Stimulated activated CD4-positive, alpha-beta T cell treated with anti-CD3 and anti-CD28 coated beads, Interleukin-4, amount 100 ng/mL, for 24 hours (primary cell): ENCODE measurements around the gene YY1.
"Not testable (repeated sequence)": the region's sequence is repeated elsewhere in the genome, so short reads cannot be mapped to it uniquely, and the experiment has no call there.

Source experiments
- DNase-seq: peaks from one replicate; pipeline ENCODE4 v3.0.0-alpha.2; 2020

The YY1 gene

DNA sequence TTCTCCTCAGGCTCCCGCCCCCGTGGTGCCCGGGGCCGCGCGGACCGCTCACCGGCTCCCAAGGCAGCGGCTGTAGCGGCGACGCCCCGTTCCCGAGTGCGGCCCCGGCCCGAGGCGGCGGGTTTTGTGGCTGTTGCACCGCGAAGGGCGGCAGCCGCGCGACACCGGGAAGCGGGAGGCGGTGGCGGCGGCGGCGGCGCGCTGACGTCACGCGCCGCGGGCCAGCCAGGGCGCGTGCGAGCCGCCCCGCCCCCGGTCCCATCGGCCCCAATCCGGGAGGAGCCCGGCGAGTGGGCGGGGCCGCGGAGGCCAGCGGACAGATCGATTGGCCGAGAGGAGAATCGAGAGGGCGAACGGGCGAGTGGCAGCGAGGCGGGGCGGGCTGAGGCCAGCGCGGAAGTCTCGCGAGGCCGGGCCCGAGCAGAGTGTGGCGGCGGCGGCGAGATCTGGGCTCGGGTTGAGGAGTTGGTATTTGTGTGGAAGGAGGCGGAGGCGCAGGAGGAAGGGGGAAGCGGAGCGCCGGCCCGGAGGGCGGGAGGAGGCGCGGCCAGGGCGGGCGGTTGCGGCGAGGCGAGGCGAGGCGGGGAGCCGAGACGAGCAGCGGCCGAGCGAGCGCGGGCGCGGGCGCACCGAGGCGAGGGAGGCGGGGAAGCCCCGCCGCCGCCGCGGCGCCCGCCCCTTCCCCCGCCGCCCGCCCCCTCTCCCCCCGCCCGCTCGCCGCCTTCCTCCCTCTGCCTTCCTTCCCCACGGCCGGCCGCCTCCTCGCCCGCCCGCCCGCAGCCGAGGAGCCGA, at the start of gene YY1:
TSS of gene YY1 (plus strand) at position 726 of the 792 bp plus-strand sequence. CDS start 101 bp downstream, outside the sequence.
- DNase-seq, result peak; percentile 99

DNA sequence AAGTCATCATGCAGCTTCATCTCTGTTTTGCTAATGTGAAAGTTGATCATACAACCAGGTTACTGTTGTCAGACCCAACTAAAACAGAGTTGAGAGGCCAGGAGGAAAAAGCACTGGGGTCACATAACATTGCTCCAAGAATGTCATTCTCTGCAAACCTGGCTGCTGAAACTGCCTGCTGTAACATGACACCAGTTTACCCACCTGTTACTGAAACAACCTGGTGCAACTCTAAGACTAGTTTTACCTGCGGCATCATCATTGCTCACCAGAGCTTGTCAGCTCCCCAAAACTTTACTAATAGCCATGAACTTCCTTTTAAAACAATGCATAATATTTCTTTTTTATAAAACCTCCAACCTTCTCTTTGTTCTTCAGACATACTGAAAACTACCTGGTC, 48.8 kb upstream of the YY1 start:
- no peak for DNase-seq

DNA sequence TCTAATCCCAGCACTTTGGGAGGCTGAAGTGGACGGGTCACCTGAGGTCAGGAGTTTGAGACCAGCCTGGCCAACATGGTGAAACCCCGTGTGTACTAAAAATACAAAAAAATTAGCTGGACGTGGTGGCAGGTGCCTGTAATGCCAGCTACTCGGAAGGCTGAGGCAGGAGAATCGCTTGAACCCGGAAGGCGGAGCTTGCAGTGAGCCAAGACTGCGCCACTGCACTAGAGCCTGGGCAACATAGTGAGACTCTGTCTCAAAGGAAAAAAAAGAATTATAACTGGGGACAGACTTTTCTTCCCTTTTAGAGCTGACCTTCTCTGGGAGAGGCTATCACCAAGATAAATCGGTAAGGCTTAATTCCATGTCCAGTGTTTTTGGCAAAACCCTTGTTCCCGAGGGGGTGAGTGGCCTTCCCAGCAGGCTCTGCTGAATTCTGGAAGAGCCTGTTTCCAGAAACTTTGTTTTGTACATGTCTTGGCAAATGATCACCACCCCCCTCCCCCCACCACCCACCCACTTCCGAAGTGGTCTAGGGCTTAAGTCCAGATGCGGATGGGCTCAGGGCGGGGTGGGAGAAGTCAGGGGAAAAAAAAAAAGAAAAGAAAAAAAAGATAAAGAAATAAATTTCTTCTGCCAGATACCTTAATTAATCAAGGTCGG, 47.2 kb upstream of the YY1 start:
- DNase-seq, result no peak

GRCh38 chr14:100192250-100192671, 46.7 kb upstream of the YY1 start:
- DNase-seq, result no peak

DNA sequence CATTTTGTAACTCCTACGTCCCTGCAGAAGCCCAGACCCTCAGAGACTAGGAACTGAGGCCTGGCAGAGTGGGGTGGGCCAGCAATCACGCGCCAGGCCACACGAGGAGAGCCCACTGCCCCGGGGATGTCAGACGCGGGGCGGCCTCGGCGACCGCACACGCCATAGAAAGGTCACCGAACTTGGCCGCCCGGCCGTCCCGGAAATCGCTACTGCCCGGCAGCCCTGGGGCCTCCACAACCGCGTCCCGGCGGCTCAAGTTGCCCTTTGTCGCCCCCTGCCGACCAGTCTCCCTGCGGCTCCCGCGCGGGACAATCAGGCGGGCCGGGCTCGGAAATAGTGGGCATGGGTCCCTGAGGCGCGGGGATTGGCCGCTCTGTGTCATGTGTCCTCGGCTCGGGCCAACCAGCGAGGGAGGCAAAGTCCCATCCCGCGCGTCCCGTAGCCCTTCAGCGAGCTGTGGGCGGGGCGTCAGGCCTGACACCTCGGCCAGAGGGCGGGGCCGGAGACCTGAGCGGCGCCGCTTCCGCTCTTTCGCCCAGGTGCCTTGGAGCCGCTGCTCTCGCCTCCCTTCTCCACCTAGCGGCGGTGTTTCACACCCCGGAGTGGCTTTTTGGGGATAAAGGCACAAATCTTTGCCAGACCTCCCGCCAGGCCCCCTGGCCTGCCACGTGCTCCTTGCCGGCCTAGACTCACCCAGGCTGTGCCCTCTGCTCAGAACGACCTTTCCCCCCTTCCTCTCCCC, 46.1 kb upstream of the YY1 start:
- DNase-seq, result peak; percentile 100

DNA sequence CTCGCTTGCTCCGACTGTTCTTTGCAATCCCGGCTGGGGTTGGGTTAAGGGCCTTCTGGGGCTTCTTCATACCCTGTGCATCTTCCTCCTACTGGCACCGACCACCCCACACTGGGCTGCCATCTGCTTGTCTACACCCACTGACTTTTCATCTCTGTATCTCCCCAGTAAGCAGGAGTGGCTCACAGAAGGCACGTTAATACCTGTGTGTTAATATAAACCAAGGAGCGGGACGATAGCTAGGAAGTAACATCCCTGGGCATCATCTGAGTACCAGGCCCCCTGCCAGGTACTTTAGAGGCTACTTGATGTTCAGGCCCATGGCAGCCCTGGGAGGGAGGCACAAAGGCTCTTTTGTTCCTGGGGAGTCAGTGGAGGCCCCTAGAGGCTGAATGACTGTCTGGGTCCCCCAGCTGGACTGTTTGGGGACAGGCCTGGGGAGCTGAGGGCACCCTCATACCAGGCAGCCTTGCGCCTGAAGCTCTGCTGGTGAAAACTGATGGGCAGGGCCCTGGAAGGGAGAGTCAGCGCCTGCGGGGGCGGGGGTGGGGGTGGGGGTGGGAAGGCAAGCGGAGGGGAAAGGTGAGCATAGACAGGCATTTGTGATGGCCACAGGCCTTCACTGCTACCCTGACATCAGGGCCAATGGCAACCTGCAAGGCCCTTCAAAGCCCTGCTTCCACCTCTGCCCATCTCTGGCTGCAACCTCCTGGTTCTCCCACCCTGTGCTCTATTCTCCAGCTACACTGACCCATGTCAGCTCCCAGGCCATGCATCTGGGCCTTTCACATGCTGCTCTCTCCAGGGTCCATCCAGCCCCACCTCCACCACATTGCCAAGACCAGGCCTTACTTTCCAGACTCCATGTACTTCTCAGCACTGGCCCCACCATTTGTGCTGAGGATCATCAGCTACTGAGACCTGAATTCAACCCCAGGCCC, 45.3 kb upstream of the YY1 start:
- DNase-seq, result peak; percentile 8

DNA sequence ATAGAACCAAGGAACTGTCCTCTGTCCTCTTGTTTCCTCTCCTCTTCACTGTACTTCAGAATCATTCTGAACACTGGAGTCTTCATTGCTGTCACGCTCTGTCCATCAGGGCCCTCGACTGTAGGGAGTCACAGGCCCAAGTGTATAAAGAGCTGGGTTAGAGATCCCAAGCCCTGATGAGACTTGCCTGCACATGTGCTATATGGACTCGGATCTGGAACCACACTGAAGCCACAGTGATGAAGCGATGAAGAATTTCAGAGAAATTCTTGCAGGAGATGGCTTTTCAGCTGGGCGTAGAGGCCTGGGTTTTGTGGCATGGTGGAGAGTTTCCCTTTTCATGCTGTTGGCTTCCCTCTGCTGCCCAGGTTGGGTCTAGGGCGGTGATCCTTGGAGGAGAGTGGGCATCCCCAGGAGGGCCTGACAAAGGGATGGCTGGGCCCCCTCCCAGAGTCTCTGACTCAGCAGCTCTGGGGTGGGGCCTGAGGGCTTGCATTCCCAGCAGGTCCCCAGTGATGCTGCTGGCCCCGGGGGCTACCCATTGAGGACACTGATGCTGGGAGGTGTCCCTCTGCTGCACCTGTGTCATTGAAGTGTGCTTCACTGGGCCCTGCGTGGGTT, 39.6 kb upstream of the YY1 start:
- DNase-seq, result no peak

DNA sequence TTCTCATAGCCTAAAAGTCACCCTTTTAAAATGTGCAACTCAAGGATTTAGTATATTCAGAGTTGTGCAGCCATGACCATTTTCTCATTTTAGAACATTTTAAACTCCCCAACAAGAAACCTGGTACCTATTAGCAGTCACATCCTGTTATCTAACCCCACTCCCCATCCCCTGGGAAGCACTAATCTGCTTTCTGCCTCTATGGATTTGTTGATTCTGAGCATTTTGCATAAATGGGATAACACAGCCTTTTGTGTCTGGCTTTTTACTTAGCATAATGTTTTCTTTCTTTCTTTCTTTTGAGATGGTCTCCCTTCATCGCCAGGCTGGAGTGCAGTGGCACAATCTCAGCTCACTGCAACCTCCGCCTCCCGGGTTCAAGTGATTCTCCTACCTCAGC, 38.6 kb upstream of the YY1 start:
- no peak for DNase-seq

DNA sequence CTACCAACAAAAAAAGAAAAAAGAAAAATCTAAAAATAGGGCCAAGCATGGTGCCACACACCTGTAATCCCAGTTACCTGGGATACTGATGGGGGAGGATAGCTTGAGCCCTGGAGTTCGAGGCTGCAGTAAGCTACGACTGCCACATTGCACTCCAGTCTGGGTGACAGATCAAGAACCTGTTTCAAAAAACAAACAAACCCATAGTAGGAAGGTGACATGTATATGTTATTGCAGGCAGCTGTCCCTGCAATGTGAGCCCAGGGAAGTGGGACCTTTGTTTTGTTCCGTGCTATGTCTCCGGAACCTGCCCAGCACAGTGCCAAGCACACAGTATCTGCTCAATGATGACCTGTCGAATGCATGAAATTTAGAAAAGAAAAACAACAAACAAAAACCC, 37.2 kb upstream of the YY1 start:
- DNase-seq, result no peak

- DNase-seq, result no peak
Measured at GRCh38 chr14:100202712-100203111, 36.2 kb upstream of the YY1 start.

- DNase-seq, result no peak
Measured at GRCh38 chr14:100203146-100203545, 35.8 kb upstream of the YY1 start.

- DNase-seq, result no peak
Measured at GRCh38 chr14:100203962-100204834, 34.7 kb upstream of the YY1 start.

DNA sequence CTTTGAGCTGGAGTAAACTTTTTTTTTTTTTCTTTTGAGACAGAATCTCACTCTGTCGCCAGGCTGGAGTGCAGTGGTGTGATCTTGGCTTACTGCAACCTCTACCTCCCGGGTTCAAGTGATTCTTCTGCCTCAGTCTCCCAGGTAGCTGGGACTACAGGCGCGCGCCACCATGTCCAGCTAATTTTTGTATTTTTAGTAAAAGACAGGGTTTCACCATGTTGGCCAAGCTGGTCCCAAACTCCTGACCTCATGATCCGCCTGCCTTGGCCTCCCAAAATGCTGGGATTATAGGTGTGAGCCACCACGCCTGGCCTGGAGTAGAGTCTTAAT, 34.1 kb upstream of the YY1 start:
- not testable (repeated sequence) for DNase-seq

DNA sequence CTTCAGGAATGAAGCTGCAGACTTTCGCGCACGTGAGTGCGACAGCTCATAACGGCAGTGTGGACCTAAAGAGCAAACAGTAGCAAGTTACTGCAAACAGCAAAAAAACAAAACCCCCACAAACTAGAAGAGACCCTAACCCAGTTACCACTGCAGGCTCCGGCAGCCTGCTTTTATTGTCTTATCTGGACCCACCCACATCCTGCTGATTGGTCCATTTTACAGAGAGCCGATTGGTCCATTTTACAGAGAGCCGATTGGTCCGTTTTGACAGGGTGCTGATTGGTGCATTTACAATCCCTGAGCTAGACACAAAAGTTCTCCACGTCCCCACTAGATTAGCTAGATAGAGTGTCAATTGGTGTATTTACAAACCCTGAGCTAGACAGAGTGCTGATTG, 31.4 kb upstream of the YY1 start:
- not testable (repeated sequence) for DNase-seq

- DNase-seq, result not testable (repeated sequence)
Measured at GRCh38 chr14:100208136-100208535, 30.8 kb upstream of the YY1 start.

DNA sequence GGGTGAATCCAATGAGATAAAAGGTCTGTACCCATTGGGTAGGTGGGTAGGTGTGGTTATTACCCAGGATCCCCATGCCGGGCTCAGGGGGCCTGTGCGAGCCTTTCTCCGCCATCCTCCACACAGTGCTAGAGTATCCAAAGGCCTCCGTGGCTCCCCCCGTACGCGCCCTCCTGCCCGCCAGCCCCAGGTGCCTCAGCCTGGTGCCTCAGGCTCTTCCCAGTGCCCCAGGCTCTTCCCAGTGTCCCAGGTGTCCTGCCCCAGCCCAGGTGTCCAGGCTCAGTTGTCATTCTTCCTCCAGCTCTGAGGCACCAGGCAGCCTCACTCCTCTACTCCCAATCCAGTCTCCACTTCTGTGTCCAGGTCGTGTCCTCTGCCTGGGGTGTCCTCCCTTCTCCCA, 27.6 kb upstream of the YY1 start:
- no peak for DNase-seq

DNA sequence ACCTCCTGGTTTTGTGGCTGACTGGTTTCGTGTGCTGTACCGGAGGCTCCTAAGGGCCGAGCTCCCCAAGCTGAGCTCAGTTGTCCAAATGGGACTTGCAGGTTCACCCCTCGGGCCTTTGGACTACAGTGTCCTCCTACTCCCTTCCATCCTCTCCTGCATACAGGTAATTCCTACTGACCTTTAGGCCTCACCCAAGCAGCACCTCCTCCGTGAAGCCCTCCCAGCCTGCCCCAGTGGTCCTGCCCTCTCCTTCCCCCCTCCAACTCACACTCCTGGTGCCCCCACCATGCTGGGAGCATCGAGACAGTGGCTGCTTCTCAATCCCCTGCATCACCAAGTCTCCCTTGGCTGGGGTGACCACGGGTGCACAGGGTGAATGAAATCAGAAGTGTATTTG, 27.1 kb upstream of the YY1 start:
- DNase-seq, result no peak

- DNase-seq, result no peak
Measured at GRCh38 chr14:100212476-100213333, 26.2 kb upstream of the YY1 start.

- no peak for DNase-seq
Measured at GRCh38 chr14:100213587-100213955, 25.4 kb upstream of the YY1 start.
